Ramos (cell line): Measurements from ENCODE around the gene PRDM12.

Source experiments
- in situ Hi-C: fragments of 300-500 bp; cut with MboI; formaldehyde crosslinking; loops from one replicate; pipeline ENCODE4 v1.14.3; 2022; ENCODE audit warnings: low sequenced_read_pairs; ENCODE audit not compliant: unreplicated experiment

PRDM12 gene

GRCh38 chr9:130664251-130665028, at the start of gene PRDM12:
TSS of gene PRDM12 (plus strand) at chr9:130664594. CDS start at chr9:130664654, 60 bp downstream.
- in situ Hi-C loops: no loop called here

- in situ Hi-C loops: no loop called here
These were observed 47.9 kb upstream of the PRDM12 start for GRCh38 chr9:130616451-130616850.

GRCh38 chr9:130623466-130623865, 40.9 kb upstream of the PRDM12 start:
- in situ Hi-C loops: no loop called here

GRCh38 chr9:130624154-130624553, 40.2 kb upstream of the PRDM12 start:
- in situ Hi-C loops: no loop called here

DNA sequence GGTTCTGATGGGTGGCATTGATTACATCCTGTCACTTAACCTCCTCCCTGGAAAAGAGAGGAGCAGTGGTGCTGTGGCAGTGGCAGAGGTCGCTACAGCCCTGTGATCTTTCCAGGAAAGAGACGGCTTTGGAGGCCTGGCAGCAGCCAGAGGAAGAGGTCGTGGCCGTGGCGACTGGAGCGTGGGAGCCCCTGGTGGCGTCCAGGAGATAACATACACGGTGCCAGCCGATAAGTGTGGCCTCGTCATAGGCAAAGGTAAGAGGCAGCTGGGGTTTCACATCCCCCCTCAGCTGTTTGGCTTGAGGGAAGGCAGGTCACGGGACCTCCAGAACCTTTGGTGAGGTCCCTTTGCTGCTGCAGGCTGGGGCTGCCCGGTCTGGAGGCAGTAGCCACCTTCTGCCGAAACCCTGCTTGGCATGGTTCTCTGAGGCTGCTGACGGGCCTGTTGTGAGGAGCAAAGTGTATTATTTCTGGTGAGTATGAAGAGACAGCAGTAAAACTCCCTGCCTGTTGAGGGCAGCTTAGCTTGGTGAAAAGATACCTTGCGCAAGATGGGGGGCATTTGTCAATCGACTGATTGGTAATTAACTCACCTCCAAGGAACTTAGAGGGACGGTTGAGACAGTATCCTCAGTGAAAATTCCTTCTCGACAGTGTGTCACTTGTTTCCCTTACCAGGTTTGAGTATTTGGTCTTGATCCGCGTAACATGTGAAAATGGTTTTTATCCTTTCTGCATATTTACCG, 38.0 kb upstream of the PRDM12 start:
- in situ Hi-C loops: no loop called here

DNA sequence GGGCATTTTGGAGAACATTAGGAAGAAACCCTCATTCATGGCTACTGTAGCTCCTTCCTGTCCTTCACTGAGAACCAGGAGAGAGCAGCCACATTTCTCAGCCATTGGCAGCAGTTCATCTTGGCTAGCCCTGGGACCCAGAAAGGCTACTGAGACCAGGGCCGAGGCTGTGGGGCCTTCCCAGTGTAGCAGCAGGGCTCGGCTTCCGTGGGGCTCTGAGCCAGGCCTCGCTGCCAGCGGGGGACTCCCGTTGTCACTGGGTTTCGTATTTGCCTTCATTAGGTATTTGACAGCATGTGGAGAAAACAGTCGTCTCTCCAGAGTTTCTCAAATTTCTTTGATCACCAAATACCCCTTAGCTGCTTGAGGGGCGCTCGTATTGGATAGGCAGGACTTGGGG, 37.3 kb upstream of the PRDM12 start:
- in situ Hi-C loops: no loop called here

- in situ Hi-C loops: no loop called here
These were observed 36.2 kb upstream of the PRDM12 start for GRCh38 chr9:130627896-130628792.

GRCh38 chr9:130629443-130630070, 34.8 kb upstream of the PRDM12 start:
- in situ Hi-C loops: no loop called here

GRCh38 chr9:130630071-130630450, 34.3 kb upstream of the PRDM12 start:
- in situ Hi-C loops: no loop called here

- in situ Hi-C loops: no loop called here
These were observed 33.7 kb upstream of the PRDM12 start for GRCh38 chr9:130630506-130631330.

DNA sequence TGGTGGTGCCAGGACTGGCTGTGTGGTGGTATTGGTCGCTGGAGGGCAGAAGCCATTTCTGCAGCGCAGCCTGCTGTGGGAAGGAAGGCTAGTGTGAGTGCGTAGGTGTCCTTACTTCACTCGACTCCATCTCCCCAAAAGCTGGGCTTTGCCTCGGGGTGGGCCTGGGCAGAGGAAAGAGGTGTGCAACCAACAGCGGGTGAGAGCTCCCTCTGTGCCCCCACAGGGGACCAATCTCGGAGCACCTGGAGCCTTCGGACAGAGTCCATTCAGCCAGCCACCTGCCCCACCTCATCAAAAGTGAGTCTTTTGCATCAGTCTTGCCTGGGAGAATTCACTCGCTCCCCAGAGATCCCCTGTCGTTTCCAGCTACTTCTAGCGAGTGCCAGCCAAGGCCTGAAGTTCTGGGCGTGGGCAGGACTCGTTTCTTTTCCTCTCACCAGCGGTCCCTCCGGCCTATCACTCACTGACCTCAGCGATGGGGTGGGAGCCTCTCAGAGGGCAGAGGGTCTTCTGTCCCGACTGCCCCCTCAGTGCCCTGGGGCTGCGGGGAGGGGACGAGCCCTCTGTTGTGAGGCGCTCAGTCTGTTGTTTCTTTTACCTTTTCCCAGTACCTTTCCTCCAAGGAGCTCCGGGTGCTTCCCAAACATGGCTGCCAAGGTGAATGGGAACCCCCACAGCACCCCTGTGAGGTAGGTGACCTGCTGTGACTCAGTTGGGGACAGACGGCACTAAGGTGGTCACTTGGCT, 32.9 kb upstream of the PRDM12 start:
- in situ Hi-C loops: no loop called here

DNA sequence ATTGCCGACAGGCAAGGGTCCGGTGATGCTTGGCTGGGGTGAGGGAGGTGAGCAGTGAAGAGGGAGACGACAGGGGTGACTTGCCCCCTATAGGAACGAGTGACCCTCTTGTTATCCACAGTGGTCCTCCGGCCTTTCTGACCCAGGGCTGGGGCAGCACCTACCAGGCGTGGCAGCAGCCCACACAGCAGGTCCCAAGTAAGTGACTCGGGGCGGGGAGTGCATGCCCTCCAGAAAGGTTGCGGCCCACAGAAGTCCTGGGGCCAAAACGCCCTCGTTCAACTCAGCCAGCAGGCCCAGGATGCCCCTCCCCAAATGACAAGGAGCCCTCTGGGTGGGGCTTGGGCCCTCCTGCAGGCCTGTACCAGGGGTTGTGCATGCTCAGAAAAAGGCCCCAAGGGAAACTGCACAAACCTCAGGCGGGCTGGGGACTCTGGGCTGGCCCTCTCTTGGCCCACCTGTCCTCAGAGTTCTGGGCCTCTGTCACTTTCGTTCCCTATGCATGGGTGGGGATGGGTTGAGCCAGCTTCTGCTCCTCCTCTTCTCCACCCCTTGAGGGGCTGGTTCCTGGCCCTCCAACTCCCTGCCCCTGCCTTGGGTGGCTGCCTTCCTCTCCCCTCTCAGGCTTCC, 32.2 kb upstream of the PRDM12 start:
- in situ Hi-C loops: no loop called here

DNA sequence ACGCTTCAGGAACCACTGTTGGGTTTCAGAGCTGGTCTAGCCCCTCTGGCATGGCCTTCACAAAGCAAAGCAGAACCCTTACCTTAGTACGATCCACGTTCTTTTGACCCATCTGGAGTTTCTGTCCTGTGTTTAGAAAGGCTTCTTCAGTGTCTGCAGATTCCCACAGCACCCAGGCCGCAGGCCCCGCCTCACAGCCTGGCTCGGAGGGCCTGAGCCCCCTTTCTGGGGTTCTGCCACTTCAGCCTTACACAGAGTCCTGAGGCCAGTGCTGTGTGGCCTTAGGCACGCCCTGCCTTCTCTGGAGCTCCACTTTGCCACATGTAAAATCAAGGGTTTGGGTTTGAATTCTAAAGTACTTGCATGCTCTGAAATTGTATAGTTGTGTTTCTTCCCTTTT, 31.6 kb upstream of the PRDM12 start:
- in situ Hi-C loops: no loop called here

DNA sequence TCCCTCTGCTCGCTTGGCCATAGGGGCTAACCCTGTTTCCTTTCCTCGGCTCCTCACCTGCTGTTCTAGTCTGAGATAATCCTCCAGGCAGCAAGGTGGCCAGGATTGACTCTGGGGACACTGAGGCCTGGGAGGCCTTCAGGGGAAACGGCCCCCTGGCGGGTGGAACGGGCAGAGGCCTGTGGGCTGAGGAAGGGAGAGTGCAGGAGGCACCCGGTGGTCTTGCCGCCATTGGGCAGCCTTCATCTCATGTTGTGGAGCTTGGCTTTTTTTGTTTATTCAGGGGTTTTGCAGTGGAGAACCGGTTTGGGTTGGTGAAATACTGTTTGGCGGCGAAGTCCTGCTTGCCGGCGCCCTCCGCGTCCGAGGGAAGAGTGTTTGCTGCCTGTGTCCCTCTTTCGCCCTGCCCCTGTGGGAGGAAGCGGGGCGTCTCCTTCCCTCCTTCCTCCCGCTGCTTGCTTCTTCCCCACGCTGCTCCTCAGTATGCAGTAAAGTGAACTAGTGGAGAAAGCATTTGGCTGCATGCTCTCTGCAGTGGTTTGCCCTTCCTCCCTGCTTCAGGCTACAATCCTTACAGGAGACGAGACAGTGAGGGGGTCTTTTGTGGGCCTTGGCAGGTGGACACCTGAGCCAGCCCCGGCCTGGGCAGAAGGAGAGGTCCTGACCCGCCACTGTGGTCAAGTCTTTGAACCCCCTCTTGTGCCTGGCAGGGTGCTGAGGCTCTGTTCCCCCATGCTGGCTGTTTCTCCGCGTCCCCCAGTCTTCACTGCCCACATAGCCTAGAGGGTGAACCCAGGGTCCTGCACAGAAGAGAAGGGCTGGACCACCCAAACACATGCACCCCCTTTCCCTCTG, 30.8 kb upstream of the PRDM12 start:
- in situ Hi-C loops: no loop called here

GRCh38 chr9:130634191-130634768, 30.1 kb upstream of the PRDM12 start:
- in situ Hi-C loops: no loop called here

DNA sequence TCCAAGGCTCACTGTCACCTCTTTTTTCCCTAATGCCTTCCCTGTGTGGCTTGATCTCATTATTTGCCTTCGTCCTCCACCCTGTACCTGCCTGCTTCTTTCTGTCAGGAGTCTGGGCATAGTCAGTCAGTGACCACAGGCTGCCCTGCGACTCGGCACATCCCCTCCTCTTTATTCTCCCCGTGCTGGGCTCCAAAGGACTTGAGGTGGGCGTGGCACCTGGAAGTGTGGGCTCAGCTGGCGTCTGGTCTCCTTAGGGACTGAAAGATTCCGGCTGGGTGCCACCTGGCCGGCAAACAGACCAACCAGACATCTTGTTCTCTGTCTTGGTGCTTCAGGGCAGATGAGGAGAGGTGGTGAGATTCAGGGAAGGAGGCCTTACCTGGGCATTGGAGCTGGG, 29.6 kb upstream of the PRDM12 start:
- in situ Hi-C loops: no loop called here

DNA sequence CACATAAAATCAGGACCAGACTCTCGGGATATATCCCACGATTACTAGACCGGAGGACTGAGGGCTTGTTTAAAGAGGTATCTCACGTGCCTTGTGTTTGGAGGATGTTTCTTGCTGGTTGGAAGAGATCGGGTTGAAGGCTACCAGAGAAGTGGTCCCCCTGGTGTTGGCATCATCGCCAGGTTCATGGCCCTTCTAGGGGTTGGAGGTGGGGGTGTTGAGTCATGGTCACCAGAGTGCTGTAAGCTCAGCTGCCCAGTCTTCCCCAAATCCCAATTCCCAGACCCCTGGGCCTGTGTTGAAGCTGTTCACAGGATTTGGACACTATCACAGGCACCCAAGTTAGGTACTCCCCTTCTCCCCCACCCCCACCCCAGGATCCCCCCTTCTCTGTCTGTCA, 29.1 kb upstream of the PRDM12 start:
- in situ Hi-C loops: no loop called here
